Measurements from ENCODE around the gene KRAS.
"Not testable (repeated sequence)": the region's sequence is repeated elsewhere in the genome, so short reads cannot be mapped to it uniquely, and the experiment has no call there.

The KRAS gene

GRCh38 chr12:25250744-25251730, at the start of gene KRAS:
KRAS (minus strand) TSS chr12:25250929.
- peak; percentile 98 for DNase-seq (ENCODE audit: low spot score)

DNA sequence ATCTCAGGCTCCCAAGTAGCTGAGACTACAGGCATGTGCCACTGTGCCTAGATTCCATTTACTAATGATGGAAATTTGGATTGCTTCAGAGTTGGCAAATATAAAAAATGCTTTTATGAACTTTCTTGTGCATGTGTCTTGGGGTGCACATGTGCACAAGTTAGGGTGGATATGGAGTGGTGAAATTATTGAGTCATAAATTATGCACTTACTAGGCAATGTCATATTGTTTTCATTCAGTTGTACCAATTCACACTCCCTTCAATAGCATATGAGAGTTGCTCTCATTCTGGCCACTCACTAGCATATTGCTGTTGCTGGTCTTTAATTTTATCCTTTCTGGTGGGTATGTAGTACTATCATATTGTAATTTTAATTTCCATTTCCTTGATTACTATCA, 45.7 kb upstream of the KRAS start:
- DNase-seq (ENCODE audit: low spot score): no peak

DNA sequence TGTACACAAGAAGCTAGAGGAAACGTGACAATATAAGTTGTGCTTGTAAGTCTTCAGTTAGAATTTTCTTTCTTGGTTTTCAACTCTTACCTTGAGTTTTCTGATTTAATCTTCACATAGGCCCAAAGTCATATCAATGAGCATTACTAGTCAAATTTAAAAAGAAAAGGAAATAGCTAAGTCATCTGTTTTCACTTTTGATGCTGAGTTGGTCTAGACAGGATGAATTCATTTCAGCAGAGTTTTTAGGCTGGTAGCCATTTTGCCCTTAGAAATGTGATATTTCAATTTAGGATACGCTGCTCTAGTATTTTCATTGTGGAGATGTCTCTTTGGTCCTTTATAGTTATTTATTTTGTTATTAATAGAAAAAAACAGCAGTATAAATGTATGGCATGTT, 44.6 kb upstream of the KRAS start:
- no peak for DNase-seq (ENCODE audit: low spot score)

DNA sequence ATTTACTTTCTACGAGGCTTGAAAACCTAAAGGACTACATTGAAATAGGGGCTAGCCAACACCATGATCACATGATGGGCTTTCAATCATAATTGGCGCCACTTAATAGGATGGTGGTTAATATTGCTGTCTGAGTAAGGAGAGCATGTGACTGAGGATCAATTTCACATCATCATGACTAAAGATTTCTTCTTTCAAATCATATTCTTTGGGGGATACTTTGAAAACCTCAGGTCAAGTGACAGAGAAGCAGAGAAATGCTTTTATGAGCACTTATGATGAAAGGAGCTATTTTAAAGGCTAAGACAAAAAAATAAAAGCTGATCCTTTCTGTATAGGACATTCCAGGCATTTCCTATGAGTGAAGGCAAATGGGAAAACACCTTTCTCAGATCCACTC, 42.9 kb upstream of the KRAS start:
- no peak for DNase-seq (ENCODE audit: low spot score)

DNA sequence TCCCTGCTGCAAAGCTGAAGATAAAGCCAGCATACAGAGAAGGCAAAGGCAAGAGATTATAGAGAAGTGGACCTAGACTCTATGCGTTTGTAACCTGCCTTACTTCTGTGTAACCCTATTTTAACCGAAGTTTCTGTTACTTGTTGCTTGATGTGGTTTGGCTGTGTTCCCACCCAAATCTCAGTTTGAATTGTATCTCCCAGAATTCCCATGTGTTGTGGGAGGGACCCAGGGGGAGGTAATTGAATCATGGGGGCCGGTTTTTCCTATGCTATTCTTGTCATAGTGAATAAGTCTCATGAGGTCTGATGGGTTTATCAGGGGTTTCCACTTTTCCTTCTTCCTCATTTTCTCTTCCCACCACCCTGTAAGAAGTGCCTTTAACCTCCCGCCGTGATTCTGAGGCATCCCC, 42.1 kb upstream of the KRAS start:
- DNase-seq (ENCODE audit: low spot score): not testable (repeated sequence)

- no peak for DNase-seq (ENCODE audit: low spot score)
Measured at GRCh38 chr12:25287610-25288009, 36.9 kb upstream of the KRAS start.

DNA sequence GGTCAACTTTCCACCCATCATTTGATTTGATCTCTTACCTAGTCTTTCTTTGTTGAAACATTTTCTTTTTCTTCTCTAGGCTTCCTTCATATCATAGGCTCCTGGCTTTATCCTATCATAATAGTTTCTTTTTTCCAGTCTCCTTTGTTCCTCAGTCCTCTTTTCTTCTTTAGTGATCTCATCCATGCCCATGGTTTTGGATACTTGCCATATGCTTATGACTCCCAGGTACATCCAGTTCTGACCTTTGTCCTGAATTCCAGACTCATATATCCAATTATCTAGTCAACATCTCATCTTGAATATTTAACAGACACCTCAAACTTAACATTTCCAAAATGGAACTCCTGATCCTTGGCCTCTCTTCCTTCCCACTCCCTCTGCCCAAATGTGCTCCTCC, 36.1 kb upstream of the KRAS start:
- no peak for DNase-seq (ENCODE audit: low spot score)

DNA sequence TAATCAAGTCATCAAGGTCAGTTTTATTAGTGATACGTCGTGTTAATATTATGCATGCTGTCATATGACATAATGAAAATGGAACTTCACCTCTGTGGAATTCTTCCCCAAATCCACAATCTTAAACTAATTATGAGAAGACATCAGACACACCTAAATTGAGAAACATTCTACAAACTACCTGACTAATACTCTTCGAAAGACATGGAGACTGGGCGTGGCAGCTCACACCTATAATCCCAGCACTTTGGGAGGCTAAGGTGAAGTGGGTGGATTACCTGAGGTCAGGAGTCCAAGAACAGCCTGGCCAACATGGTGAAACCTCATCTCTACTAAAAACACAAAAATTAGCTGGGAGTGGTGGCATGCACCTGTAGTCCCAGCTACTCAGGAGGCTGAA, 33.3 kb upstream of the KRAS start:
- DNase-seq (ENCODE audit: low spot score): no peak

- no peak for DNase-seq (ENCODE audit: low spot score)
Measured at GRCh38 chr12:25283006-25283405, 32.3 kb upstream of the KRAS start.

DNA sequence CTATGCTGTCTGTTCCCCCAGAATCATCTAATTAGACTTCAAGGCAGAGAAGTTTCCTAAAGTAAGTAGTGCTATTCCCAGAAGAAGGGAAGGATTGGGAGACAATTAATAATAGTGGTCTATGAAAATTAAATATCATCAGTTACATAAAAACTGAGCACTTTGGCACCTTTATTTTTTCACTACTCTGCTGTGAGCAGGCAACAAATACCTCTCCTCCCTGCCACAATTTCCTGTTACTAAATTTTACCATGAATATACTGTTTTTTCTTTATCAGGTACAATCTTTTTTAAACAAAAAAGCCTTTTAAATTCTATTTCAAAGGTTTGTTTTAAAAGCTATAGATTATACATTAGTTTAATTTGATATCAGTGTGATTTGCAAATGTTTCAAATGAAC, 29.4 kb upstream of the KRAS start:
- DNase-seq (ENCODE audit: low spot score): no peak

GRCh38 chr12:25278269-25278668, 27.5 kb upstream of the KRAS start:
- no peak for DNase-seq (ENCODE audit: low spot score)

DNA sequence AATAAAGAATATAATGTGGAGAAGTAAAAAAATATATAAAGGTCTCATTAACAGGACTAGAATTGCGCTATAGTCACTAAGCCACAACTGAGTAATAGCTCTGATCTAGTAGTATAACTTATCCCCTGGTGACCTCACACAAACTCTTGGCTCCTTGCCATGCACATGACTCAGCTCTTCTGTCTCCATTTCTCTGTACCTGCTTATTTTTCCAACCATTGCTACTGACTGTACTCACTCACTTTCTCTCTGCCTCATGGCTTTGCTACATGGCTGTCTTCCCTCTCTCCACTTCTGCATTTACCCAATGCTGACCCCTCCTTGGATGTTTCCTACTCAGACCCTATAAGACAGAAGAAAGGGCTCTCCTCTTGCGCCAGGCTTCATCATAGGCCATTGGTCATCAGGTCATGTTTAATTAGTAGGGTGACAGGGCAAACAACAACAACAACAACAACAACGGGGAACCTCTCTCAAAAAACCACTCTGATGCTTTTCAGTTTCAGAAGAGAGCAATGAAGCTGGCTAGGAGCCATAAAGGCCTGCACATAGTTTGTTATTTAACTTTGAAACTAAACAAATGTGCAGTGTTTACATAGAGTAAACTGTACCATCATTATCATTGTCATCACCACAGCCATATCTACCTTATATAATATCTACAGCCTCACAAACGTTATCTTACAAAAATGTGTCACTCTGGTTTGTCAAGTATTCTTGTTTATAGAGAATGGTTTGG, 25.6 kb upstream of the KRAS start:
- DNase-seq (ENCODE audit: low spot score): no peak

DNA sequence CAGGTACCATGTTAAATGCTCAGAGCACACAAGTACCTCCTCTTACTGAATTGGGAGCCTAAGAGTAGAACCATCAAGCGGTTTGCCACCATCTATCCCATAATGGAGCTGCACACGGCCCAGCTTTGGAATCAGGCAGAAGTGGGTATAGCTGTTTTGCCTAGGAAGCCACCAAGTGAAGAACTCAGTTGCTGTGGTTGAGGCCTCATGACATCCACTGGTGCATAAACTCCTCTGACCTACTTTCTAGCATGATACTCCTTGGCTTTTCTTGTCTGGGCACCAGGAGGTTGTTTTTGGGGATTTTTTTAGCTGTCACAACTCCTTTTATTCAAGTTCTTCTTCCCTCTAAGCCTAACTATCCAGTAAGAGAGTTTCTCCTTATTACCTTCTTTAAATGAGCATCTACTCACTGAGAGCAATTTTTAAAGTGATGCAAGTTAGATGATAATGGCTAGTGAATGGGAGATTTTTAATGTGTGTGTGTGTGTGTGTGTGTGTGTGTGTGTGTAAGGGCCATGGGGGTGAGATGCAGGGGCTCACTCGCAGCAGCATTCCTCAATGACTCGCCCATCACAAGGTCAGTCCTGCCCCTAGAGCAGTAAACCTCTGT, 20.9 kb upstream of the KRAS start:
- DNase-seq (ENCODE audit: low spot score): no peak

DNA sequence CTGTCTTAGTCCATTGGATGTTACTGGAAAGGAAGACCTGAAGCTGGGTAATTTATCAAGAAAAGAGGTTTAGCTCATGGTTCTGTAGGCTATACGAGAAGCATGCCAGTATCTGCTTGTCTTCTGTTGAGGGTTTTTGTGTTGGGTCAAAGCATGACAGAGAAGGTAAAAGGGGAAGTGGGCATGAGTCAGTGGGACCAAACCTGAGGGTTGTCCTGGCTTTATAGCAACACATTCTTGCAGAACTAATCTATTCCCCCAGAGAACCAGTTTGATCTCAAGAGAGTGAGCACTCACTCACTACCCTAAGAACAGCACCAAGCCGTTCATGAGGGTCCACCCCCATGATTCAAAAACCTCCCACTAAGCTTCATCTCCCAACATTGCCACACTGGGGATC, 19.0 kb upstream of the KRAS start:
- no peak for DNase-seq (ENCODE audit: low spot score)

GRCh38 chr12:25266497-25266896, 15.8 kb upstream of the KRAS start:
- no peak for DNase-seq (ENCODE audit: low spot score)

GRCh38 chr12:25264862-25265261, 14.1 kb upstream of the KRAS start:
- DNase-seq (ENCODE audit: low spot score): no peak

DNA sequence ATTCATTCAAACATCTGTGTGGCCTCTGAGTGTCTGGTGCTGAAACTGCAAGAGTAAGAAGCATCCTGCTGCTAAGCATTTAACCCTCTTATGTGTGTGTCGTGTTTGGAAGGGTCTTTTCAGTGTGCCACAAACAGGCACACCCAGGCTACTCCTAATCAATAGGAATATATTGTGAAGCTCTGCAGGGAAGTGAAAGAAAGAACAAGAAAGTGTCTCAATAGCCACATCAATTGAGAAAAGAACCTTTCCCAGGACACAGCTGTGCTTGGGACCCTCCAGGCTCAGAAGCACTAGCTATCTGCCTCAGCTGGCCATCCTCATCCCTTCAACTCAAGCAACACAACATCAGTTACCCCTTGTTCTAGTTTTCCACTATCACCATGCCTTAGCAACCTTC, 13.4 kb upstream of the KRAS start:
- no peak for DNase-seq (ENCODE audit: low spot score)

DNA sequence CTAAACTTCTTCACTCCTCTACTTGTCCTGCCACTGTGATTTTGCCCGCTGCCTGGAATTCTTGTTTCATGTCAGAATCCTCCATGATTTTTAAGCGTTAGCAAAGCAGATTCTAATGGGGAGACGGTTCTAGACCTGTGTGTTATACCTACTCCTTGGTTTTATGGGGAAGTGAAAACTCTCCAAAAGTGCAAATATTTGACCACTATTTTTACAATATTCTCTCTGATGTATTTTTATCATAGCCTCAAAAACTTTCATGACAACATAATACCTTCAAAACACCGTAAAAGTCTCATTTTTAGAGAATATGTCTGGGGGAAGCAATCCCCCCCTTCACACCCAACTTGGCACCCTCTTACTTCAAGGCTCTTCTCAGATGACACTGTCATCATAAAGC, 12.9 kb upstream of the KRAS start:
- DNase-seq (ENCODE audit: low spot score): no peak

GRCh38 chr12:25262389-25263074, 11.8 kb upstream of the KRAS start:
- DNase-seq (ENCODE audit: low spot score): no peak

DNA sequence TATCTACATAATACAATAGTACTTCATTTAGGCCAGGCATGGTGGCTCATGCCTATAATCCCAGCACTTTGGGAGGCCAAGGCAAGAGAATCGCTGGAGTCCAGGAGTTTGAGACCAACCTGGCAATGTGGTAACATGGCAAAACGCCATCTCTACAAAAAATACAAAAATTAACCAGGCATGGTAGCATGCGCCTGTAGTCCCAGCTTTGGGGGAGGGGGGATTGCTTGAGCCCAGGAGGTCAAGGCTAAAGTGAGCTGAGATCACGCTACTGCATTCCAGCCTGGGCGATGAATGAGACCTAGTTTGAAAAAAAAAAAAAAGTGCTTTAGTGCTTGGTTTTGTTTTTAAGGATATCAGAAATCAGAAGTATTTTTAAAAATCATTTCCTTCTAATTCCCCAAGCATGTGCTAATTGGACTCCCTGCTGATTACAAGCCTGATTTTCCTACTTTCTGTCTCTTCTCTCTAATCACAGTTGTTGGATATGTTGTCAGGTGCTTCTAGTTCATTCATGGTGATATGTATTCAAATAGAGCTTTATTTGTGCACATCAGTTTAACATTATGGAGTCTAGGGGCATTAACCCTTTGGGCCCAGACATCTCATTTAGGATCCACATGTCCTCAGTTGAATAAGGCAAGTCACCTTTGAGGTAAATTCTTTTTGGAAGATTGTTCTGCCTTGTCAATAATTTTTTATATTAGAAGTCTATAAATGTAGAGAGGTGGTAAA, 7.0 kb upstream of the KRAS start:
- DNase-seq (ENCODE audit: low spot score): no peak

DNA sequence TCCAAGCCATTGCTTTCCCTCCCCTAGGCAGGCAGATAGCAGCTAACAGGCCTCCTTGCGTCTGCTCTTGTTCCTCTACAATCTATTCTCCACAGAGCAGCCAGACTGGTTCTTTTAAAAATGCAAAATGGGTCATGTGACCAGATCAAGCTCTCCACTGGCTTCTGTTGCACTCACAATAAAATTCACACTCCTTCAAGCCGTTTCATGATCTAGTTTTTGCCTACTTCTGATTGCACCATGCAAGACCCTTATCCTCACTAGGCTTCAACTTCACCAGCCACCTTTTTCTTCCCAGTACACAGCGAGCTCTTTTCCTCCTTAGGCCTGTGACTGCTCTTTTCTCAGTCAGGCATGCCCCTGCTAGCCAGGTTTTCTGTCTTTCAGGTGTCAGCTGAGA, 6.1 kb upstream of the KRAS start:
- DNase-seq (ENCODE audit: low spot score): no peak

DNA sequence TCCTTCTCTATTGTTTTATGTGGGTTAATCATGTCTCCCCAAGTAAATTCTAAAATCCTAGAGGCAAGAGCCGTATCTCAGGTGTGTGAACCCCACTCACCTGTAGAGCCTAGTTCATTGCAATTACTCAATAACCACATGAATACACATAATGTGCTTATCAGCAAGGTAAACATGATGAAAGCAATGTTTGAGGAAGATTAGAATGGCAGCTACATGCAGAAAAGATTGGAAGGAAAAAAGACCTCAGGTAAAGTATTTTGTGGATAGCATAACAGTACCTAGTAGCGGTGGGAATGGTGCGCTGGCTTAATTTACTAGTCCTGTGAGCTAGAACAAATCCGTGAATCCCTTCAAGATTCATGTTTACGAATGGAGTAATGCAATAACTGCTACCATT, 5.3 kb upstream of the KRAS start:
- no peak for DNase-seq (ENCODE audit: low spot score)
